ENCODE data around the gene MEF2A. TPM values are rescaled to one million over a fixed set of nuclear protein-coding genes. Genes with fewer than 3 reads are reported as not detected.

MEF2A gene
- total RNA-seq, 1 experiment from 2014 or later = 29.6 TPM

DNA sequence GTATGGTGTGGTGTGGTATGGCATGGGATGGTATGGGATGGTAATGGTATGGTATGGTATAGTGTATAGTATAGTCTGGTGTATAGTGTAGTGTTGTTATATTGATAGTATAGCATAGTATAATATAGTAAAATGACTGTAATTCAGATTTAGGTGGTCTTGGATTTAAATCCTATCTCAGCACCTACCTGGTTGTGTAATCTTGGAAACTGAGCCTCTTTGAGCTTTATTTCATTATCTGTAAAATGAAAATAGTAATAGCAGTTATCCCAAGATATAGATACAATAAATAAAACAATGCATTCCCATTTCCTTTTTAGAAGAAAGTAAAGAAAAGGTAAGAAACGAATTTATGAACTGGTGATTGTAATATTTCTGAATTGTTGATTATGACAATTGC, 27.5 kb upstream of the MEF2A start:
- TF ChIP-seq SRF (IDR thresholded peaks at IDR 0.05; ENCODE audit: low read depth) = no peak
- TF ChIP-seq, protein P1, sequence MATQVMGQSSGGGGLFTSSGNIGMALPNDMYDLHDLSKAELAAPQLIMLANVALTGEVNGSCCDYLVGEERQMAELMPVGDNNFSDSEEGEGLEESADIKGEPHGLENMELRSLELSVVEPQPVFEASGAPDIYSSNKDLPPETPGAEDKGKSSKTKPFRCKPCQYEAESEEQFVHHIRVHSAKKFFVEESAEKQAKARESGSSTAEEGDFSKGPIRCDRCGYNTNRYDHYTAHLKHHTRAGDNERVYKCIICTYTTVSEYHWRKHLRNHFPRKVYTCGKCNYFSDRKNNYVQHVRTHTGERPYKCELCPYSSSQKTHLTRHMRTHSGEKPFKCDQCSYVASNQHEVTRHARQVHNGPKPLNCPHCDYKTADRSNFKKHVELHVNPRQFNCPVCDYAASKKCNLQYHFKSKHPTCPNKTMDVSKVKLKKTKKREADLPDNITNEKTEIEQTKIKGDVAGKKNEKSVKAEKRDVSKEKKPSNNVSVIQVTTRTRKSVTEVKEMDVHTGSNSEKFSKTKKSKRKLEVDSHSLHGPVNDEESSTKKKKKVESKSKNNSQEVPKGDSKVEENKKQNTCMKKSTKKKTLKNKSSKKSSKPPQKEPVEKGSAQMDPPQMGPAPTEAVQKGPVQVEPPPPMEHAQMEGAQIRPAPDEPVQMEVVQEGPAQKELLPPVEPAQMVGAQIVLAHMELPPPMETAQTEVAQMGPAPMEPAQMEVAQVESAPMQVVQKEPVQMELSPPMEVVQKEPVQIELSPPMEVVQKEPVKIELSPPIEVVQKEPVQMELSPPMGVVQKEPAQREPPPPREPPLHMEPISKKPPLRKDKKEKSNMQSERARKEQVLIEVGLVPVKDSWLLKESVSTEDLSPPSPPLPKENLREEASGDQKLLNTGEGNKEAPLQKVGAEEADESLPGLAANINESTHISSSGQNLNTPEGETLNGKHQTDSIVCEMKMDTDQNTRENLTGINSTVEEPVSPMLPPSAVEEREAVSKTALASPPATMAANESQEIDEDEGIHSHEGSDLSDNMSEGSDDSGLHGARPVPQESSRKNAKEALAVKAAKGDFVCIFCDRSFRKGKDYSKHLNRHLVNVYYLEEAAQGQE (IDR thresholded peaks at IDR 0.05; ENCODE audit: low read depth) = no peak
- TF ChIP-seq, protein P2, sequence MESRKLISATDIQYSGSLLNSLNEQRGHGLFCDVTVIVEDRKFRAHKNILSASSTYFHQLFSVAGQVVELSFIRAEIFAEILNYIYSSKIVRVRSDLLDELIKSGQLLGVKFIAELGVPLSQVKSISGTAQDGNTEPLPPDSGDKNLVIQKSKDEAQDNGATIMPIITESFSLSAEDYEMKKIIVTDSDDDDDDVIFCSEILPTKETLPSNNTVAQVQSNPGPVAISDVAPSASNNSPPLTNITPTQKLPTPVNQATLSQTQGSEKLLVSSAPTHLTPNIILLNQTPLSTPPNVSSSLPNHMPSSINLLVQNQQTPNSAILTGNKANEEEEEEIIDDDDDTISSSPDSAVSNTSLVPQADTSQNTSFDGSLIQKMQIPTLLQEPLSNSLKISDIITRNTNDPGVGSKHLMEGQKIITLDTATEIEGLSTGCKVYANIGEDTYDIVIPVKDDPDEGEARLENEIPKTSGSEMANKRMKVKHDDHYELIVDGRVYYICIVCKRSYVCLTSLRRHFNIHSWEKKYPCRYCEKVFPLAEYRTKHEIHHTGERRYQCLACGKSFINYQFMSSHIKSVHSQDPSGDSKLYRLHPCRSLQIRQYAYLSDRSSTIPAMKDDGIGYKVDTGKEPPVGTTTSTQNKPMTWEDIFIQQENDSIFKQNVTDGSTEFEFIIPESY (IDR thresholded peaks at IDR 0.05; ENCODE audit: extremely low read depth, insufficient replicate concordance, low read length) = no peak
- TF ChIP-seq CBX3 (IDR thresholded peaks at IDR 0.05; ENCODE audit: low read depth) = no peak
- TF ChIP-seq EZH2 (IDR thresholded peaks at IDR 0.05) = no peak
- TF ChIP-seq, protein P3, sequence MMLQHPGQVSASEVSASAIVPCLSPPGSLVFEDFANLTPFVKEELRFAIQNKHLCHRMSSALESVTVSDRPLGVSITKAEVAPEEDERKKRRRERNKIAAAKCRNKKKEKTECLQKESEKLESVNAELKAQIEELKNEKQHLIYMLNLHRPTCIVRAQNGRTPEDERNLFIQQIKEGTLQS (IDR thresholded peaks at IDR 0.05) = no peak
- TF ChIP-seq ELF1 (IDR thresholded peaks at IDR 0.05; ENCODE audit: borderline replicate concordance, low read depth) = no peak
- TF ChIP-seq ZFX (IDR thresholded peaks at IDR 0.05) = no peak
- no peak for TF ChIP-seq RAD21 (IDR thresholded peaks at IDR 0.05; ENCODE audit: low read depth)
- TF ChIP-seq EZH2phosphoT487 (IDR thresholded peaks at IDR 0.05; ENCODE audit: borderline replicate concordance) = no peak
- no peaks in the 10 kb centered on the region for H3K79me2 ChIP-seq (ENCODE audit: insufficient read depth, low read length)
- H3K9ac ChIP-seq (ENCODE audit: low read length) = no peak overlapping the region
- no peak overlapping the region for H3K4me2 ChIP-seq (ENCODE audit: low read length)
- H3K27me3 ChIP-seq (ENCODE audit: insufficient read depth, low read length) = no peaks in the 10 kb centered on the region
- H4K20me1 ChIP-seq (ENCODE audit: insufficient read depth) = no peaks in the 10 kb centered on the region
- peaks cover 3 to 17% of the 10 kb centered on the region in 2 experiments; a peak in 2 of 4 replicates for H3K4me1 ChIP-seq (ENCODE audit: control insufficient read depth in 1 of 2, insufficient read depth in 2 of 2, low read length in 2 of 2)
- no peak overlapping the region for H2AFZ ChIP-seq (ENCODE audit: low read depth, low read length, poor library complexity, severe bottlenecking)
- H3K9me2 ChIP-seq (ENCODE audit: insufficient read depth) = no peaks in the 10 kb centered on the region
- H3K27ac ChIP-seq (ENCODE audit: low read depth, low read length) = no peak overlapping the region
- BruUV-seq (replicated peaks) = no TSS peak
- DNase-seq (ENCODE audit: low read depth, low spot score) (no peak), ATAC-seq (no peak)
- H3K4me3 ChIP-seq (replicated peaks in 1 of 2; ENCODE audit: low read depth in 1 of 2, low read length in 2 of 2) = no peak overlapping the region
- RAD21 ChIA-PET (ENCODE audit: low non-redundant PET in 1 of 2, low total read pairs in 2 of 2, uncharacterized antibody in 2 of 2, unreplicated experiment in 2 of 2) = no interaction called here
- intact Hi-C loops (cut with micrococcal nuclease) = no loop called here
- H3K36me3 ChIP-seq (ENCODE audit: control insufficient read depth in 1 of 2, insufficient read depth in 2 of 2, low read length in 2 of 2) = no peaks in the 10 kb centered on the region
- POLR2A ChIA-PET = no interaction called here
- CTCF ChIA-PET = interaction anchor here (1.3 kb wide), 1 partner anchor 27 kb away, joined by 3 read pairs; no protein-coding TSS in a partner anchor
- H3K9me3 ChIP-seq (ENCODE audit: control insufficient read depth in 1 of 2, insufficient read depth in 1 of 2, low read depth in 1 of 2, low read length in 2 of 2) = no peaks in the 10 kb centered on the region
